Lower leg skin (tissue), 3 donors: Measurements from ENCODE around the gene SETD5.

ENCODE experiments used
- CTCF ChIP-seq, 3 donors: fragments of 450-650 bp; IDR thresholded peaks; one replicate each; pipeline ENCODE4 v1.5.1; 2016; ENCODE audit warnings: antibody characterized with exemption in 3 of 3, mild to moderate bottlenecking in 3 of 3, moderate library complexity in 2 of 3
- POLR2A ChIP-seq, 2 donors: fragments of 450-650 bp; IDR thresholded peaks; one replicate each; pipeline ENCODE4 v1.6.1; 2016 to 2017; ENCODE audit warnings: antibody characterized with exemption in 2 of 2, mild to moderate bottlenecking in 1 of 2, moderate library complexity in 1 of 2

- TF ChIP-seq CTCF (IDR thresholded peaks at IDR 0.05) (no peak), POLR2A (IDR thresholded peaks at IDR 0.05) (no peak)
Observed at GRCh38 chr3:9428411-9428810, 31.0 kb downstream of the SETD5 start.
